ENCODE results near the gene WDR1. TPM values are rescaled to one million over a fixed set of nuclear protein-coding genes. Genes with fewer than 3 reads are reported as not detected.

WDR1 gene, protein sequence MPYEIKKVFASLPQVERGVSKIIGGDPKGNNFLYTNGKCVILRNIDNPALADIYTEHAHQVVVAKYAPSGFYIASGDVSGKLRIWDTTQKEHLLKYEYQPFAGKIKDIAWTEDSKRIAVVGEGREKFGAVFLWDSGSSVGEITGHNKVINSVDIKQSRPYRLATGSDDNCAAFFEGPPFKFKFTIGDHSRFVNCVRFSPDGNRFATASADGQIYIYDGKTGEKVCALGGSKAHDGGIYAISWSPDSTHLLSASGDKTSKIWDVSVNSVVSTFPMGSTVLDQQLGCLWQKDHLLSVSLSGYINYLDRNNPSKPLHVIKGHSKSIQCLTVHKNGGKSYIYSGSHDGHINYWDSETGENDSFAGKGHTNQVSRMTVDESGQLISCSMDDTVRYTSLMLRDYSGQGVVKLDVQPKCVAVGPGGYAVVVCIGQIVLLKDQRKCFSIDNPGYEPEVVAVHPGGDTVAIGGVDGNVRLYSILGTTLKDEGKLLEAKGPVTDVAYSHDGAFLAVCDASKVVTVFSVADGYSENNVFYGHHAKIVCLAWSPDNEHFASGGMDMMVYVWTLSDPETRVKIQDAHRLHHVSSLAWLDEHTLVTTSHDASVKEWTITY
- 100 to 1,000 TPM; 220 to 303 TPM for total RNA-seq

DNA sequence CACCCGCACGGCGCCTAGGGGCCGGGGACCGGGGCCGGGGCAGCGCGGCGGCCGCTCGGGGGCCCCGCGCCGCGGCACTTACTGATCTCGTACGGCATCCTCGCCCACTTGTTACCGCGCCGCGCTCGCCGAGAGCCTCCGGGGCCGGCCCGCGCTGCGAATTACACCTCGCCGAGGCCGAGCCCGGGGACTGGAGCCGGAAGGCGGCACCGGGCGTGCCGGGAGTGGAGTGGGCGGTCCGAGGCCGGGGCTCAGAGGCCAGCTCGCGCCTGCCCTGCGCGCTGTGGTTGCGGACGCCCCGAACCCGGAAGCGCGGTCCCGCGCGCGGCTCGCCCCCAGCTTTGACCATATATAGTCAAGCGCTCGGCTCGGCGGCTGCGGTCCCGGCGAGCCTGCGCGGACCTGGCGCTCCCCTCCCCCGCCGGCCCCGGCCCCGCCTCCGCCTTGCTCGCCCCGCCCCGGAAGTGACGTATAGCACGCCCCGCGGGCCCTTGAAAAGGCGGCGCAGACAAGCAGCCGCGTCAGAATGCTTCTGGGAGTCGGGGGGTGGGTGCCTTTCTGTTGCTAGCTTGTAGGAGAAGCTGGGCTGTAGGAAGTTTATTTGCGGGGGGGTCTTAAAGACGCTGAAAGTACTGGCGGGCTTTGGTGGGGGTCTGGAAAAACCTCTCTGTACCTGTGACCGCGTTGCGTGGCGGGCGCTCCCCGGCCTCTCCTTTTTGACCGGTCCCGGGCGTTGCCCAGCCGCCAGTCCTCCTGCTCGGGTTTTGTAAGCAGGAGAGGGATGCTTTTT is at the start of gene WDR1:
TSS of gene WDR1 (minus strand) at position 231 of the 790 bp plus-strand sequence. CDS start at position 98, 133 bp downstream.

Small RNA genes lying within 50 kb of the gene (small RNA-seq; reads per million reads assigned to genes)
- 0 reads per million in 2 donors for gene AC093664.1
- gene MIR3138, result 0.12 to 0.26 reads per million in 2 donors
- 0 reads per million in 2 donors for gene RNA5SP155

Other genes with a start within 250 kb of the WDR1 start
- gene SLC2A9, start 95.3 kb downstream of the WDR1 start, total RNA-seq, result 1 to 10 TPM in 1 of 2 donors, under 1 TPM in 1; 1.00 to 2.1 TPM